ENCODE measurements around the gene AP1B1.
"Not testable (repeated sequence)": the region's sequence is repeated elsewhere in the genome, so short reads cannot be mapped to it uniquely, and the experiment has no call there.

AP1B1 gene

DNA sequence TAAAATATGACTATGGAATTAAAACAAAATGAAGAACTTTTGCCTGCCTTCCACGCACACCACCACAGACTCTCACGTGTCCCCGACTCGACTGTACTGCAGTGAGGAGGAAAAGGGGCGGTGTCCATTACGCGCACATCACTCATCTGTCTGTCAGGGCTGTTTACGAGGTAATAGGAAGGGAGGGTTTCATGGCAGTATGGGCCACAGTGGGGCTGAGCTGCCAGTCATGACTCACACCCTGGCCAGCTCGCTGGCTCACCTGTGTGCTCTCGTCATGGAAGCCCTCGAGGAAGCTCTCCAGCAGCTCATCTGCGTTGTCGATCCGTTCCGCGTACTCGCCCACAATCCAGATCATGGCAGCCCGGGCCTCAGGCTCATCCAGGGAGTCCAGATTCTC lies 39.4 kb downstream of the AP1B1 start:
- no peak for DNase-seq (ENCODE audit: low spot score)

DNA sequence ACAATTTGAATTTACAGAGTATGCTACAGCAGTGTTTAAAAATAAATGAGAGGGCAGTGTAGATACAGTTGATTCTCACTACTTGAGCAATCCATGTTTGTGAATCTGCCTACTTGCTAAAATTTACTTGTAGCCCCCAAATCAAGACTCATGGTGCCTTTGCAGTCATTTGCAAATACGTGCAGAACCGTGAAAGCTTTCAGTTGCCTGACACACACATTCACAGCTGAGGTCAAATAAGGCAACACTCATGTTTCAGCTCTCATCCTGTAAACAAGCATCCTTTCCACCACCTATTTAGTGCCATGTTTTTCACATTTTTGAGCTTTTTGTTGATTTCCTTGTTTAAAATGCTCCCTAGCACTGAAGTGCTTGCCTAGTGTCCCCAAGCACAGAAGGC lies 40.3 kb downstream of the AP1B1 start:
- DNase-seq (ENCODE audit: low spot score), result no peak

DNA sequence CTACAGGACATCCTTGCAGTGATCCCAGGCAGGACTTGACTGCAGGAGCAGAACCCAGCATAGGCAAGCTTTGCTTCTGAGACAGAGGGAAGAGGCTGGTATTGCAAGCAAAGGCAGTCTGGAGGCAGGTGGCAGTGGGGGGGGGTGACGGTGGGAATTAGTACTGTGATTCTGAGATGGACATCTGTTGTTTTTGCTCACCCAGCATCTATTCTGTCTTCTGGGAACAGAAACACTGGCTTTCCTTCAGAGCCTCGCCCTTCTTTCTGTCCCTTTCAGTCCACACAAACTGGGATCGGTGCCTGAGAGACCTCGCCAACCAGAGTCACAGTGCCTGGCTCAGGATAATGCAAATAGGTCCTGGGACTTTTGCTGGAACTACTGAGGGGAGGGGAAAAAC lies 41.7 kb downstream of the AP1B1 start:
- no peak for DNase-seq (ENCODE audit: low spot score)

- no peak for DNase-seq (ENCODE audit: low spot score)
Measured at GRCh38 chr22:29345932-29346331, 42.4 kb downstream of the AP1B1 start.

- DNase-seq (ENCODE audit: low spot score), result not testable (repeated sequence)
Measured at GRCh38 chr22:29344889-29345288, 43.5 kb downstream of the AP1B1 start.

- DNase-seq (ENCODE audit: low spot score), result no peak
Measured at GRCh38 chr22:29344137-29344536, 44.2 kb downstream of the AP1B1 start.

GRCh38 chr22:29343313-29343805 lies 45.0 kb downstream of the AP1B1 start:
- DNase-seq (ENCODE audit: low spot score), result peak; percentile 48

- no peak for DNase-seq (ENCODE audit: low spot score)
Measured at GRCh38 chr22:29342577-29343312, 45.6 kb downstream of the AP1B1 start.

DNA sequence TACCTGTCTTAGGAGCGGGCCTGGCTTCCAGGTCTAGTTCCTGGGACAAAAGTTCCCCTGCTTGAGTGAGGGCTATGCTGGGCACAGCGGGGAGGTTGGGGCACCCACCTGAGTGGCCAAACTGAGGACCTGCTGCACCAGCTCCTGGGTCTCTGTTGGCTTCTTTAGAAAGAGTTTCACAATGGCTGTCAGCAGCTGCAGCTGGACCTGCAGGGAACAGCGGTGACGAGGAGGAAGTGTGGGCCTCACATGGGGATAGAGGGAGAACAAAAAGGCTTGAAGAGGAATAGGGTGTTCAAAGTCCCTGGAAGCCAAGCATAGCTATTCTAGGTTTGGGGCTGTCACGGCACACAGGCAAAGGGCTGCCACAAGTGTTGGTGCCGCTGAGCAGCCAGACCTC lies 46.2 kb downstream of the AP1B1 start:
- no peak for DNase-seq (ENCODE audit: low spot score)

- no peak for DNase-seq (ENCODE audit: low spot score)
Measured at GRCh38 chr22:29341849-29342127, 46.6 kb downstream of the AP1B1 start.

DNA sequence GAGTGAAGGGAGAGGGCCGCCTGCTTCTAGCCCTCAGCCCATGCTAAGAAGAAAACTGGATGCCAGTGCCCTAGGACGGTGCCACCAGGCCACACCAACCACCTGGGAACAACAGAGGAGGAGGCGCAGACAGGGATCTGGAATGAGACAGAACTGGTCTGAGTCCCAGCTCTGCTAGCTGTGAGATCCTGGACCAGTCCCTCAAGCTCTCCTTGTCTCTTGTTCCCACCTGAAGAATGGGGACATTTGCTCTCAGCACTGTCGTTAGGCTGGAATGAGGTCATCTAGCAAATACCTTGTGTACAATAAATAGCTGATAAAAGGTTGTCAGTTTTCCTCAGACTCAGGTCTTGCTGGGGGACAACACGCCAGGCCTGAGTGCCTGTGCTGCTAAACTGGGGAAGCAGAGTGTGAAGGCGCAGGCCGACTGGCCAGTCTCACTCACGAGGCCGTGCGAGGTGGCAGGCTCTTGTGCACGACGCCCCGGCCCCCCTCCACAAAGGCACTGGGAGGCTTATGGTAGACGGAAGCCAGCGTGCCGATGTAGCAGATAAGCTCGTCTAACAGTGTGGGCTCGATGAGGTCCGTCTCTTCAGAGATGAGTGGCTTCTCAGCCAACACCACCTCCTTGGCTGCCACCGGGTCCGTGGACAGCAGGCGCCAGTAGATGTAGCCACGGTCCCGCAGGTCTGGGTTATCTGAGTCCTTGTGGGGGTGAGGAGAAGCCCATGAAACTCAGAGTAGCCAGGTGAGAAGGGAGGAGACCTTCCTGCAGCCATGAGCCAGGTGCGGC lies 47.1 kb downstream of the AP1B1 start:
- no peak for DNase-seq (ENCODE audit: low spot score)

DNA sequence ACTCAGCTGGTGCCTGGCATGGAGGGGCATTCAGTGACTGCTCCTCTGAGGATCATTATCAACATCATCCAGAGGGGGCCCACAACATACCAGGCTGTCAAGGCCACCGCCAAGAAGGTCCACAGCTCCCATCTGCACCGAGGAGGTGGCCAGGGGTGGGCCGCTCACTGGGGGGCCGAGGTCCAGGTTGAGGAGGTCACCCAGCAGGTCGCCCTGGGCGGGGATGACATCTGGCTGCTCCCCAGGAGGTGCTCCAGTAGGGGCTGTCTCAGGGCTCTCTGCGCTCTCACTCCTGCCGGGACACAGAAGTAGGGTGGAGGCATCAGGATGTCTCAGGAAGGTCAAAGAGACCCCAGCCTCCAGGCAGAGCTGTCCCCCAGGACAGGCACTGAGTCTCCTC lies 47.8 kb downstream of the AP1B1 start:
- DNase-seq (ENCODE audit: low spot score), result no peak

DNA sequence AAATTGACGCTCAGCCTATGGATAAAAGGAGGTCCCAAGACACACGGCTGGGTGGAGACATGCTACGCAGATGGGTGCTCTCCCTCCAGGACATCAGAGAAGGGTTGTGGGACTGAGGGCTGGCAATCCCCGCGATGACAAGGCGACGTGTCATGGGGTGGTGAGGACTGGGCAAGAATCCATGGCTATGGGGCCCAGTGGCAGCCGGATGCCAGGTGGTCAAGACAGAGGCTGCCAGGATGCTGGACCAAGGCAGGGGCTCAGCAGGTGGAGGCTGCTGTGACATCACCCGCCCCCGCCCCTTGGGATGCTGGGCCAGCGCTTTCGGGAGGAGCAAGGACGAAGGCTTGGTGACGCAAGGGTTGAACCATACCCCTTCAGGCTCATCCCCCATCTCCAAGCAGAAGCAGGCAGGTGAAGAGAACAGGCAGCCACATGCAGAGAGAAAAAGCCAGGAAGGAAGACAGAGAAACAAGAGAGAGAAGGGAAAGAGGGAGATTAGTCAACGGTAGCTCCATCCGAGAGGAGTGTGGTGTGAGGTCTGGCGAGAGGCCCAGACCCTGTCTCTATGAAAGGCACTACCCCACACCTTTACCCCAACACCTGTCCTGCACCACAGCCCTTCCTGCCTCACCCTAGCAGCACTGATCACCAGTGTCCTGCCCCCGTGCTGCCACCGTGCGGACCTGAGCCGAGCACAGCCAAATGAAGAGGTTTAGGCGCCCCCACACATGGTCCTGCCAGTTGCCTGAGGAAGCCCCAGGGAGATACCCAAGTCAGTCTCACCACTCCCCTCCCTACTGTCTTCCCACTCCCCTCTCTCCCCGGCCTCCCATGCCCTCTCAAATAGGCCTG lies 48.8 kb downstream of the AP1B1 start:
- no peak for DNase-seq (ENCODE audit: low spot score)

DNA sequence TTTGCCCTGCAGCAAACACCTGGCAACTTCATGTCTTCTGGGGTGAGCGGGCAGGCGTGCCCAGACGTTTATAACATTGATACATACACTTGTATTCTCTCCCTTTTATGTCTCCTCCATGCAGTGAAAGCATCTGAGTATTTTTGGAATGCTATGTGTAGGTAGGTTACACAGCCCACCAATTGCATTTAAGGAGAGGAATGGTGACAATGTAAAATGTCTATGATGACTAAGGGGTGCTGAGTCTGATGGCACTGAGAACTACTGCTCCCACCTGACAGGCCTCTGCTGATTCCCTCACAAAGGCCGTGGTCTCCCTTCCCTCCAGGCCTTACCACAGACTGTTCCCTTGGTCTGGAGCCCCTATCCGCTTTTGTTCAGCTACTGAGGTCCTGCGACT lies 50.0 kb downstream of the AP1B1 start:
- DNase-seq (ENCODE audit: low spot score), result no peak

GRCh38 chr22:29337631-29338284 lies 50.6 kb downstream of the AP1B1 start:
- DNase-seq (ENCODE audit: low spot score), result no peak

- no peak for DNase-seq (ENCODE audit: low spot score)
Measured at GRCh38 chr22:29336751-29337490, 51.4 kb downstream of the AP1B1 start.

GRCh38 chr22:29335656-29336055 lies 52.7 kb downstream of the AP1B1 start:
- DNase-seq (ENCODE audit: low spot score), result no peak

GRCh38 chr22:29334696-29335344 lies 53.5 kb downstream of the AP1B1 start:
- no peak for DNase-seq (ENCODE audit: low spot score)

DNA sequence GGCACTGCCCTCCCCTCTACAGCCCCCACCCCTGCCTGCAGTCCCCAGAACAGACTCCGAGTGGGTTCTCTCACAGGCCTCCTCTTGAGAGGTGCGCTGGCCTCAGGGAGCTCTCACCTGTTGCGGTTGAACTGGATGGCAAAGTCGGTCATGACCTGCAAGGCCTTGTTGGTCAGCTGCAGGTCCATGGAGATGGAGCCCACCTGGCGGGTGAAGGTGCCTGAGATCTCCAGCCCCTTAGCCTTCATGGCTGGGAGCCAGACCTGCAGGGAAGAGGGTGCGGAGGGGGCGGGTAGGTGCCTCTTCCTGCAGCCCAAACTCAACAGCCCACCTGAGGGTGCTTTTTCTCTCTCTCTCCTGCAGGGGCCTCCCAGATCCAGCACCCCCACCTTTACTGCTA lies 54.2 kb downstream of the AP1B1 start:
- no peak for DNase-seq (ENCODE audit: low spot score)

DNA sequence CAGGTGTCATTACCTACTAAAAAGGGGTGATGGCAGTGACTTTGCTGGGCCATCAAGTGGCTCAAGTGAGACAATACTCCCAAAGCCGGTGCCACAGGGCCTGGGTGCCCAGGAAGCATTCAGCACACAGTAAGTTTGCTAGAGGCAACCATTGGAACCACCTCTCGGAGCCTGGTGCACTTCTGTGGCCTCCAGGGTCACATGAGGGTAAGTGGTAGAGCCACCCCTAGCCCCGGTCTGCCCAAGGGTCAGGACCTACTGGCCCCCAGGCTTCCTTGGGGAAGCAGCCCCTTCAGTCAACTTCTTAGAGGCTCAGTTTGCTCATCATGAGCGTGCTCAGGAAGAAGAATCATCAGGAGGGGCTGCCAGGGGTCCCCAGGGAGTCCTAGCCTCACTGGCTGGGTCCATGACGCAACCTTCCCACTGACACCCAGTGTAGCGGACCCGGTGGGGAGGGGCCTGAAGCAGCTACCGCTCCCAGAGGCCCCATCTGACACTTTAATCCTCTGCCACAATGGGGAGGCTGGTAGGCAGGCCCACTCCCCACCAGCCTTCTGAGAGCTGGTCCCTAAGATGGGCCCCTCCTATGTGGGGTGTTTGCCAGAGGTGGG lies 55.4 kb downstream of the AP1B1 start:
- DNase-seq (ENCODE audit: low spot score), result no peak
